Testis (tissue), 3 donors: ENCODE results near the gene MED17. TPM values are rescaled to one million over a fixed set of nuclear protein-coding genes. Genes with fewer than 3 reads are reported as not detected.

ENCODE experiments used
- DNase-seq: peaks from one replicate; pipeline ENCODE4 v3.0.0-alpha.2; 2019
- H3K27ac ChIP-seq, 2 donors: fragments of 200-600 bp; sonication (generic); one replicate each; pipeline ENCODE4 v1.5.1; 2019
- H3K27me3 ChIP-seq: fragments of 200-600 bp; sonication (generic); one replicate; pipeline ENCODE4 v1.5.1; 2019
- H3K36me3 ChIP-seq: fragments of 200-600 bp; sonication (generic); one replicate; pipeline ENCODE4 v1.5.1; 2017; ENCODE audit warnings: low read depth; ENCODE audit errors: missing control alignments
- H3K4me1 ChIP-seq: fragments of 200-600 bp; sonication (generic); one replicate; pipeline ENCODE4 v1.5.1; 2019
- H3K4me3 ChIP-seq, 2 donors: fragments of 200-600 bp; sonication (generic); one replicate each; pipeline ENCODE4 v1.5.1; 2017 to 2019
- H3K9me3 ChIP-seq: fragments of 200-600 bp; sonication (generic); one replicate; pipeline ENCODE4 v1.5.1; 2017
- POLR2A ChIP-seq: fragments of 450-650 bp; IDR thresholded peaks from one replicate; pipeline ENCODE4 v1.6.1; 2017; ENCODE audit warnings: antibody characterized with exemption, mild to moderate bottlenecking, moderate library complexity
- WGBS, 2 donors: methylation state at CpG; one replicate each; pipeline ENCODE4 v1.1.5; 2018; 5-methylcytosine and 5-hydroxymethylcytosine counted together
- intact Hi-C: fragments of 100-400 bp; cut with DNase I; formaldehyde crosslinking; loops from one replicate; pipeline ENCODE4 v1.15.1; 2023; ENCODE audit warnings: low total_unique reads
- polyA plus RNA-seq: library from polyadenylated mRNA; stranded (reverse); fragments of 350-450 nt; fragmentation: Illumina TruSeq; extraction: RNeasy Lipid Tissue Mini Kit (QIAGEN cat#74804); gene quantifications from one replicate; pipeline ENCODE4 v1.2.3, GENCODE V29; 2014; ENCODE audit warnings: low read depth, low replicate concordance; ENCODE audit not compliant: insufficient read depth
- total RNA-seq, 2 donors: library from RNA; depleted of rRNA; stranded (reverse); fragments of >200 nt; gene quantifications; one replicate each; pipeline ENCODE4 v1.2.3, GENCODE V29; 2016
- TF ChIP-seq, protein P1 (sequence below), 3 experiments: fragments of 450-650 bp in 2 of 3; fragments of 200-600 bp in 1 of 3; sonication (generic) in 1 of 3; IDR thresholded peaks; one replicate each; pipeline ENCODE4 v1.5.1; 2016 to 2019; ENCODE audit warnings: antibody characterized with exemption in 3 of 3, mild to moderate bottlenecking in 2 of 3, moderate library complexity in 1 of 3

The MED17 gene
- total and polyA plus RNA-seq, 3 donors from 2014 or later, result 22.4 to 29.8 (median 23.2) TPM

DNA sequence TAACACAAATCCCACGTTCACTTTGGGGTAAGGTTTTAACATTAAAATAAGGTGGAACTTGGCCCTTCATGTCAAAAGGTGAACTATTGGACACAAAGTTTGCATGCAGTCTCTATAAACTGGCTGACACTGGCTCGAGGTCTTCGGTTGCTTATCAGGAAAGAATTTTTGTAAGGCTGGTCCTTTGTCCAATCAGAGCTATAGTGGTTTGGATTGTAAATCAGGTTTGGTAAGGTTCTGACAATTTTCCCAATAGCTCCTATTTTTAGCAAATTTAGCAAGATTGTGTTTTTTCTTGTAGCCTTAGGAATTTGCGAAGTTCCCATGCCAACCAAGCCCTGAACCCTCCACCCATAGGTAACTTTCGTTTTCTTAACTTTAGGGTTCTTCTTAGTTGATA lies 17.6 kb upstream of the MED17 start:
- no peaks in the 10 kb centered on the region for H3K36me3 ChIP-seq
- 72 to 75% methylated on average over 5 of the region's 5 CpGs for WGBS, 2 donors
- TF ChIP-seq POLR2A, result no peak
- TF ChIP-seq, protein P1, sequence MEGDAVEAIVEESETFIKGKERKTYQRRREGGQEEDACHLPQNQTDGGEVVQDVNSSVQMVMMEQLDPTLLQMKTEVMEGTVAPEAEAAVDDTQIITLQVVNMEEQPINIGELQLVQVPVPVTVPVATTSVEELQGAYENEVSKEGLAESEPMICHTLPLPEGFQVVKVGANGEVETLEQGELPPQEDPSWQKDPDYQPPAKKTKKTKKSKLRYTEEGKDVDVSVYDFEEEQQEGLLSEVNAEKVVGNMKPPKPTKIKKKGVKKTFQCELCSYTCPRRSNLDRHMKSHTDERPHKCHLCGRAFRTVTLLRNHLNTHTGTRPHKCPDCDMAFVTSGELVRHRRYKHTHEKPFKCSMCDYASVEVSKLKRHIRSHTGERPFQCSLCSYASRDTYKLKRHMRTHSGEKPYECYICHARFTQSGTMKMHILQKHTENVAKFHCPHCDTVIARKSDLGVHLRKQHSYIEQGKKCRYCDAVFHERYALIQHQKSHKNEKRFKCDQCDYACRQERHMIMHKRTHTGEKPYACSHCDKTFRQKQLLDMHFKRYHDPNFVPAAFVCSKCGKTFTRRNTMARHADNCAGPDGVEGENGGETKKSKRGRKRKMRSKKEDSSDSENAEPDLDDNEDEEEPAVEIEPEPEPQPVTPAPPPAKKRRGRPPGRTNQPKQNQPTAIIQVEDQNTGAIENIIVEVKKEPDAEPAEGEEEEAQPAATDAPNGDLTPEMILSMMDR (IDR thresholded peaks at IDR 0.05), result no peak
- no peak overlapping the region for H3K27ac ChIP-seq
- no peak overlapping the region for H3K4me3 ChIP-seq
- H3K4me1 ChIP-seq, result no peaks in the 10 kb centered on the region
- H3K27me3 ChIP-seq, result no peaks in the 10 kb centered on the region
- no peak for DNase-seq
- H3K9me3 ChIP-seq, result no peaks in the 10 kb centered on the region
- intact Hi-C loops, result no loop called here

DNA sequence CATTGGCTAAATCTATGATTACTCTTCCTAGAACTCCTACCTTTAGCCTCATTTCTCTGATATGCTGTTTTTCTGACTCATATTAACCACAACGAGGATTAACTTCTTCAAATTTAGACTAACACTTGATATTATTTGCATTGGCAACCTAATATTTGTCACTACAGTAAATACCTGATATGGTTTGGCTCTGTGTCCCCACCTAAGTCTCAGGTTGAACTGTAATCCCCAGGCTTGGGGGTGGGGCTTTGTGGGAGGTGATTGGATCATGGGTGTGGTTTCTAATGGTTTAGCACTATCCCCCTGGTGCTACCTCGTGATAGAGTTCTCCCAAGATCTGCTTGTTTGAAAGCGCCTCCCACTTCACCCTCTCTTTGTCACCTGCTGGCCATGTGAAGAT lies 17.1 kb upstream of the MED17 start:
- Histone ChIP-seq H3K4me3 (no peak overlapping the region), H3K27me3 (no peaks in the 10 kb centered on the region), H3K27ac (no peak overlapping the region), H3K9me3 (no peaks in the 10 kb centered on the region), H3K4me1 (no peaks in the 10 kb centered on the region), H3K36me3 (no peaks in the 10 kb centered on the region)
- intact Hi-C loops, result no loop called here
- WGBS, 2 donors, result 87 to 89% methylated on average over 3 of the region's 3 CpGs
- no peak for TF ChIP-seq POLR2A
- TF ChIP-seq, protein P1 (IDR thresholded peaks at IDR 0.05), result no peak
- DNase-seq, result no peak

DNA sequence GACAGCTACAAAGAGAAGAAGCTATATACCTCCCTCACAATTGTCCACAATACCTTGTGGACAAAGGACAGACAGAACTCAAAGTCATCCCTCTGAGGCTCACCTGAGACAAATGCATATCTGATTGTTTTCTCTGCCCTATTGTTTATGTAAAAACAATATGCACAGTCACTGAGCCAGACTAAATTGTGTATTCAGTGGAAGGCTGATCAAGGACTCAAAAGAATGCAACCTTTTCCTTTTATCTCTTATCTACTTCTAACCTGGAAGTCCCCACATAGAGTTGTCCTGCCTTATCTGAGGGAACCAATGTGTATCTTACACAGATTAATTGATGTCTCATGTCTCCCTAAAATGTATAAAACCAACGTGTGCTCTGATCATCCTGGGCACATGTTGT lies 13.9 kb upstream of the MED17 start:
- H3K36me3 ChIP-seq, result no peaks in the 10 kb centered on the region
- intact Hi-C loops, result no loop called here
- H3K27me3 ChIP-seq, result no peaks in the 10 kb centered on the region
- H3K4me3 ChIP-seq, result no peak overlapping the region
- no peak overlapping the region for H3K27ac ChIP-seq
- no peaks in the 10 kb centered on the region for H3K4me1 ChIP-seq
- DNase-seq, result no peak
- no peak for TF ChIP-seq POLR2A
- TF ChIP-seq, protein P1 (IDR thresholded peaks at IDR 0.05), result no peak
- WGBS, 2 donors, result 42 to 53% methylated on average over 1 of the region's 1 CpG
- H3K9me3 ChIP-seq, result no peaks in the 10 kb centered on the region

DNA sequence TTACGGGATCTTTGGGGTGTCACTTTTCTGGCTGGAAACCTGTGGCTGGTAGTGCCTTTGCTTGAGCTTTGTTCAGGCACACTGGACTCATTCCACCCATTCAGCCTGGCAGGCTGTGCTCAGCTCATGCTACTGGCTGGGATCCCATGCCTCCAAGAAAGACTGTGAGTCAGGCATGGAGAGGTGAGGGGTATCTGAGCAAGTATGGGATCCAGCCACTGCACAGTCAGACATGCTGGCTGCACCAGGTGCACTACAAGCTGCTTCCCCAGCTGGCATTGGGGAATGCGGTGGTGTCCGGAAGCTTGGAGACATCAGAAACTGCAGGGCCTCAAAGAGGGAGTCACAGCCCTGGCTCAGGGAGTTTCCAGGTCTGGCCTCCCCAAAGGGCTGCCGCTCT lies 12.0 kb upstream of the MED17 start:
- WGBS, 2 donors, result 98 to 100% methylated on average over 4 of the region's 4 CpGs
- no peak for DNase-seq
- H3K27me3 ChIP-seq, result no peaks in the 10 kb centered on the region
- H3K4me1 ChIP-seq, result no peaks in the 10 kb centered on the region
- H3K9me3 ChIP-seq, result no peaks in the 10 kb centered on the region
- no peak for TF ChIP-seq POLR2A
- TF ChIP-seq, protein P1 (IDR thresholded peaks at IDR 0.05), result no peak
- no peak overlapping the region for H3K4me3 ChIP-seq
- no peaks in the 10 kb centered on the region for H3K36me3 ChIP-seq
- intact Hi-C loops, result no loop called here
- no peak overlapping the region for H3K27ac ChIP-seq

DNA sequence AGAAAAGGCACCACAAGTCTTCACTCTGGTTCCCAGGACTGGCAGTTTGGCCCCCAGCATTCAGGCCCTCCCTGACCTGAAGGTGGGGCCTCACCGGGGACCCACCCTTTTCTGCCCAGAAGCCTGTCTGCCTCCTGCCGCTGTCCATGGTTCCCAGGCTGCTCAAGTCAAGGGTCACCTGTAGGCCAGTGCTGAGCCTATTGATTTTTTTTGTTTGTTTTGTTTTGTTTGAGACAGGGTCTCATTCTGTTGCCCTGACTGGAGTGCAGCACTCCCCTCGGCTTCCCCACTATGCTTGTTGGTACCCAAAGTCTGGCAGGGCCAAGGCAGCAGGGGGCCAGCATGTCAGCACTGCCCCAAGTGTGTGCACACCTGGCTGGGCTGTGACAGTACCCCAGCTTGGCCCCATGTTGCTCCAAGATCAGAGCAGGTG lies 11.0 kb upstream of the MED17 start:
- intact Hi-C loops, result no loop called here
- Histone ChIP-seq H3K27ac (no peak overlapping the region), H3K4me3 (no peak overlapping the region), H3K9me3 (no peaks in the 10 kb centered on the region), H3K4me1 (no peaks in the 10 kb centered on the region), H3K27me3 (no peaks in the 10 kb centered on the region), H3K36me3 (no peaks in the 10 kb centered on the region)
- WGBS, 2 donors, result 95% methylated on average over 3 of the region's 3 CpGs
- no peak for DNase-seq
- TF ChIP-seq POLR2A, result no peak
- TF ChIP-seq, protein P1 (IDR thresholded peaks at IDR 0.05), result no peak
